T-helper 2 cell treated with Interferon-gamma antibody and Interleukin-4, amounts not matched to agents 5 μg/mL and 100 μg/mL, for 36 hours (primary cell): ENCODE measurements around the gene CLEC4G.
"Not testable (repeated sequence)": the region's sequence is repeated elsewhere in the genome, so short reads cannot be mapped to it uniquely, and the experiment has no call there.

ENCODE experiments used
- DNase-seq: peaks from one replicate; pipeline ENCODE4 v3.0.0; 2021; ENCODE audit warnings: low spot score
- H3K27ac Mint-ChIP-seq: one replicate; pipeline ENCODE4 v1.8.0; 2021; ENCODE audit warnings: mild to moderate bottlenecking, mixed read lengths
- H3K27me3 Mint-ChIP-seq: one replicate; pipeline ENCODE4 v1.8.0; 2021; ENCODE audit warnings: low read depth, mixed read lengths
- H3K36me3 Mint-ChIP-seq: one replicate; pipeline ENCODE4 v1.8.0; 2021; ENCODE audit warnings: low read depth, mixed read lengths
- H3K4me1 Mint-ChIP-seq: one replicate; pipeline ENCODE4 v1.8.0; 2021; ENCODE audit warnings: low read depth, mixed read lengths
- H3K4me3 Mint-ChIP-seq: one replicate; pipeline ENCODE4 v1.8.0; 2022; ENCODE audit warnings: mild to moderate bottlenecking, moderate library complexity, mixed read lengths
- H3K9me3 Mint-ChIP-seq: one replicate; pipeline ENCODE4 v1.8.0; 2021; ENCODE audit warnings: mixed read lengths

Gene CLEC4G

DNA sequence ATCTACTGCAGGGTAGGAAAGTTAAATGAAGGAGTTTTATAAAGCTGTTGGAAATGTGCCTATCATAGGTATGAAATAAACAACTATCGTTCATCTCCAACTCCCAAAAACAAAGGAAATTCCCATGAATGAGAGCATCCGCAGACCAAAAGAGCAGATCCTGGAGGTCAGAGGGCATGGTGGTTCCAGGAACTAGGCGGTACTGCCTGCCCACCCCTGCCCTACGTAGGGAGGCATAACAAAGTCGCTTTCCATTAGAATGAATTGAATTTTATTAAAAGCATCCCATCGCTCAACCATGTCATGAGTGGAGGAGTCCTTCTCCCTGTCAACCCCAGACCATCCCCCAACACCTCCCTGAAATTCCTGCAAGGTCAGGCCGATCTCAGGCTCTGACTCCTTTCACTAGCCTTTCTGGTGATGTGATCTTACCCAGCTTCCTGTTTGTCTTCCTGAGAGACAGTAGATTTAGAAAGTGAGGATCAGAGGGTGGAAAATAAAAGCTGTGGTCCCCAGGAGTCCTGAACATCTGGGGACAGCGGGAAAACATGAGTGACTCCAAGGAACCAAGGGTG, 30.9 kb upstream of the CLEC4G start, which contains the start of gene CLEC4M:
Gene CLEC4M (plus strand): TSS at position 525 of the 575 bp plus-strand sequence. CDS start 24 bp downstream, at position 549.
- H3K4me3 Mint-ChIP-seq, result no peak within 1 kb of the TSS
- peaks cover 19% of the 10 kb centered on the region for H3K9me3 Mint-ChIP-seq

GRCh38 chr19:7759156-7759555, 27.2 kb upstream of the CLEC4G start:
- no peaks in the 10 kb centered on the region for H3K27me3 Mint-ChIP-seq
- H3K4me3 Mint-ChIP-seq, result no peak overlapping the region
- H3K27ac Mint-ChIP-seq, result no peak overlapping the region
- peaks cover 32% of the 10 kb centered on the region for H3K9me3 Mint-ChIP-seq
- no peaks in the 10 kb centered on the region for H3K4me1 Mint-ChIP-seq
- no peaks in the 10 kb centered on the region for H3K36me3 Mint-ChIP-seq
- no peak for DNase-seq

More for the DNA sequence above, 30.9 kb upstream of the CLEC4G start, which contains the start of gene CLEC4M:
- DNase-seq, result no peak
- Mint-ChIP-seq H3K4me1 (no peaks in the 10 kb centered on the region), H3K36me3 (no peaks in the 10 kb centered on the region), H3K27me3 (no peaks in the 10 kb centered on the region), H3K27ac (no peak within 1 kb of the TSS)

- Mint-ChIP-seq H3K27ac (no peak overlapping the region), H3K4me3 (no peak overlapping the region), H3K9me3 (peaks cover 38% of the 10 kb centered on the region), H3K27me3 (no peaks in the 10 kb centered on the region), H3K4me1 (no peaks in the 10 kb centered on the region), H3K36me3 (no peaks in the 10 kb centered on the region)
- DNase-seq, result no peak
These were observed 25.4 kb upstream of the CLEC4G start for GRCh38 chr19:7757358-7757757.

- H3K4me3 Mint-ChIP-seq, result no peak overlapping the region
- H3K36me3 Mint-ChIP-seq, result no peaks in the 10 kb centered on the region
- DNase-seq, result no peak
- peaks cover under 1% of the 10 kb centered on the region for H3K4me1 Mint-ChIP-seq
- no peaks in the 10 kb centered on the region for H3K27me3 Mint-ChIP-seq
- H3K27ac Mint-ChIP-seq, result no peak overlapping the region
- H3K9me3 Mint-ChIP-seq, result peaks cover 41% of the 10 kb centered on the region
These were observed 24.3 kb upstream of the CLEC4G start for GRCh38 chr19:7756258-7756657.

DNA sequence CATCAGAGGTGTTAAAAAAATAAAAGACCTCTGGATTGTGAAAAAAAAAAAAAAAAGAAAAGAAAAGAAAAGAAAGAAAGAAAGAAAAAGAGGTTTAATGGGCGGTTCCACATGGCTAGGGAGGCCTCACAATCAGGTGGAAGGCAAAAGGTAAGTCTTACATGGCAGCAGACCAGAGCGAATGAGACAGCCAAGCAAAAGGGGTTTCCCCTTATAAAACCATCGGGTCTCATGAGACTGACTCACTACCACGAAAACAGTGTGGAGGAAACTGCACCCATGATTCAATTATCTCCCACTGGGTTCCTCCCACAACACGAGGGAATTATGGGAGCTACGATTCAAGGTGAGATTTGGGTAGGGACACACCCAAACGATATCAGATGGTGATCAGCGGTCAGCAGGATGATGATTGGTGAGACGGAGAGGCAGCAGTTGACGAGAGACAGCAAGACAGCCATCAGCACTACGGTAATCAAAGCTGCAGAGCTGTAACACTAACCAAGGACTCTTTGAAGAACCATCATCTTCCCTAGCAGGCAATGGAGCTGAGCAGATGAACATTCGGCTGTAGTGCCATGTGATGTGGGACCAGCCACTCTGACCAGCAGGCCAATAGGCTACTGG, 19.4 kb upstream of the CLEC4G start:
- no peaks in the 10 kb centered on the region for H3K36me3 Mint-ChIP-seq
- H3K4me3 Mint-ChIP-seq, result no peak overlapping the region
- no peak overlapping the region for H3K27ac Mint-ChIP-seq
- peaks cover 2% of the 10 kb centered on the region for H3K4me1 Mint-ChIP-seq
- peak; percentile 13 for DNase-seq
- H3K27me3 Mint-ChIP-seq, result no peaks in the 10 kb centered on the region
- peaks cover 30% of the 10 kb centered on the region for H3K9me3 Mint-ChIP-seq

GRCh38 chr19:7748756-7749155, 16.8 kb upstream of the CLEC4G start:
- H3K27ac Mint-ChIP-seq, result no peak overlapping the region
- no peaks in the 10 kb centered on the region for H3K27me3 Mint-ChIP-seq
- DNase-seq, result no peak
- no peaks in the 10 kb centered on the region for H3K36me3 Mint-ChIP-seq
- peaks cover 25% of the 10 kb centered on the region for H3K9me3 Mint-ChIP-seq
- H3K4me3 Mint-ChIP-seq, result no peak overlapping the region
- H3K4me1 Mint-ChIP-seq, result peaks cover 2% of the 10 kb centered on the region

DNA sequence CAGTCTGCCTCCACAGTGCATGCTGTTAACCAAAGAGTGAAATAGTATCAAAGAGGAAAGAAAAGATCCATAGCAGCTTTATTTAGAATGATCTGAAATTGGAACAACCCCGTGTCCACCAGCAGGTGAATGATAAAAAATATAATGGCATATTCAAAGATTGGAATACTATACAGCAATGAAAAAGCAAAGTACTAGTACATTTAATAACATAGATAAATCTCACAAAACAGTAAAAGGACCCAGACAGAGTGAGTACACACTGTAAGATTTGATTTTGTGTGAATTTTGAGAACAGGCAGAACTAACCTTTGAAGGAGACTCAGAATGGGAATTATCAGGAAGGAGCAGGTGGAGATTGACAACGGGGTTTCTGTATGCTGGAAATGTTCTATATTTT, 16.3 kb upstream of the CLEC4G start:
- H3K27me3 Mint-ChIP-seq, result no peaks in the 10 kb centered on the region
- no peaks in the 10 kb centered on the region for H3K36me3 Mint-ChIP-seq
- peaks cover 23% of the 10 kb centered on the region for H3K9me3 Mint-ChIP-seq
- no peak overlapping the region for H3K27ac Mint-ChIP-seq
- H3K4me3 Mint-ChIP-seq, result no peak overlapping the region
- peaks cover 2% of the 10 kb centered on the region for H3K4me1 Mint-ChIP-seq
- DNase-seq, result no peak

DNA sequence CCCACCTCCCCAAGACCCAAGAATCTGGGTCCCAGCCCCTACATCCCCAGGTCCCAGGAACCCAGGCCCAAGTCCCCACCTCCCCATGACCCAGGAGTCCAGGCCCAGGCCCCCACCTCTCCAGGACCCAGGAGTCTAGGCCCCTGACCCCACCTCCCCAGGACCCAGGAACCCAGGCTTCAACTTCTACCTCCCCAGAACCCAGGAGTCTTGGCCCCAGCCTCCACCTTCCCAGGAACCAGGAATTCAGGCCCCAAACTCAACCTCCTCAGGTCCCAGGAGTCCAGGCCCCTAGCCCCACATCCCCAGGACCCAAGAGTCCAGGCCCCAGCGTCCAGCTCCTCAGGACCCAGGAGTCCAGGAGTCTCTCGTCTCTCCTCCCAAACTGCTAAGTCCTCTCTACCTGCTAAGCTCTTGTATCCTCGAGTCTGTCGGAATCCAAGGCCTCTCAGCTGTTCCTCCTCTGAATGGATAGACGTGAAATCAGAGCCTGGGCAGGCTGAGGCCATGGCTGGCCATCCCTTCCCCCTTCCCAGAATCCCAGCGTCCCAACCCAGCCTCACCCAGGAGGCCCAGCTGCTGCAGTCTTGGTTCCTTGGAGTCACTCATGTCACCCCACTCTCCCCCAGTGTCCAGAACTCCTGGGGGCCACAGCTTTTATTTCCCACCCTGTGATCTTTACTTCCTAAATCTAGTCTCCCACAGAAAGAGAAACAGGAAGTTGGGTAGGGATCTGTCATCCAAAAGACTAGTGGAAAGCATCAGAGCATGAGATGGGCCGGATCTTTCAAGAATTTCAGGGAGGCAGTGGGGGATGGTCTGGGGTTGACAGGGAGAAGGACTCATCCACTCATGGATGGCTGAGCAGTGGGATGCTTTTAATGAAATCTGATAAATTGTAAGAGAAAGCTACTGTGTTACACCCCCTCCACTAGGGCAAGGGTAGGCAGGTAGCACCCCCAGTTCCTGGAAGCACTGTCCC, 15.3 kb upstream of the CLEC4G start, which contains the start of gene CD209:
Gene CD209 (minus strand): TSS at position 632 of the 982 bp plus-strand sequence. CDS start 23 bp downstream, at position 609.
- no peak within 1 kb of the TSS for H3K4me3 Mint-ChIP-seq
- H3K4me1 Mint-ChIP-seq, result peaks cover 2% of the 10 kb centered on the region
- DNase-seq, result no peak
- no peaks in the 10 kb centered on the region for H3K36me3 Mint-ChIP-seq
- peaks cover 18% of the 10 kb centered on the region for H3K9me3 Mint-ChIP-seq
- H3K27me3 Mint-ChIP-seq, result no peaks in the 10 kb centered on the region
- H3K27ac Mint-ChIP-seq, result no peak within 1 kb of the TSS

- peaks cover 17% of the 10 kb centered on the region for H3K9me3 Mint-ChIP-seq
- not testable (repeated sequence) for H3K4me1 Mint-ChIP-seq, H3K4me3 Mint-ChIP-seq, DNase-seq, H3K27ac Mint-ChIP-seq, H3K36me3 Mint-ChIP-seq, H3K27me3 Mint-ChIP-seq
These were observed 14.4 kb upstream of the CLEC4G start for GRCh38 chr19:7746306-7746705.

DNA sequence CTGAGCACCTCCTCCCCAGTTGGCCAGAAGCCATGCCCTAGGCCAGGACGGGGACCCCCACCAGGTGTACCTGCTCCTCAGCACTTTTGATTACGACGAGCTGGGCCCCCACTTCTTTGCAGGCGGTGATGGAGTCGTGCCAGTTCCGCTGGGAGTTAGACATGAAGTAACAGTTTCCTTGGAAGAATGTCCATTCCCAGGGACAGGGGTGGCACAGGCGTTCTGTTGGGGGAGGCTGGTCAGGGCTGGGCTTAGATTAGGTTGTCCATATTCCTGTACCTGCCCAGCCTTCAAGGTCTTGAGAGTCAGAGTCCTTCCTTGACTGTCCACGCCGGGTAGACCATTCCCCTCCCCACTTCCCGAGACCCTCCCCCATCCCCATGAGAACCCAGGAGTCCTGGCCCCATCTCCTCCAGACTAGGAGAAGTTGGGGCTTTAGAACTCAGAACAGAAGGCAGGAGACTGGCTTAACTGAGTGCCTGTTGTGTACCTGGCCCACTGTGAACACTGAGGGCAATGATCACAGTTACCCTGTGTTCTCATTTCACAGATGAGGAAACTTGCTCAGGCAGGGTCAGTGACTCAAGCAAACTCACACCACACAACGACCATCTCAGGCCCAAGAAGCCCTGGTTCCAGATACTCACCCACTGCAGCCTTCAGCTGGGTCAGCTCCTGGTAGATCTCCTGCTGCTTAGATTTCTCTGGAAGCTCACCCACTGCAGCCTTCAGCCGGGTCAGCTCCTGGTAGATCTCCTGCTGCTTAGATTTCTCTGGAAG, 13.2 kb upstream of the CLEC4G start:
- no peak for DNase-seq
- Mint-ChIP-seq H3K4me1 (no peaks in the 10 kb centered on the region), H3K36me3 (no peaks in the 10 kb centered on the region), H3K27ac (no peak overlapping the region), H3K4me3 (no peak overlapping the region), H3K9me3 (peaks cover 8% of the 10 kb centered on the region), H3K27me3 (peaks cover 3% of the 10 kb centered on the region)

DNA sequence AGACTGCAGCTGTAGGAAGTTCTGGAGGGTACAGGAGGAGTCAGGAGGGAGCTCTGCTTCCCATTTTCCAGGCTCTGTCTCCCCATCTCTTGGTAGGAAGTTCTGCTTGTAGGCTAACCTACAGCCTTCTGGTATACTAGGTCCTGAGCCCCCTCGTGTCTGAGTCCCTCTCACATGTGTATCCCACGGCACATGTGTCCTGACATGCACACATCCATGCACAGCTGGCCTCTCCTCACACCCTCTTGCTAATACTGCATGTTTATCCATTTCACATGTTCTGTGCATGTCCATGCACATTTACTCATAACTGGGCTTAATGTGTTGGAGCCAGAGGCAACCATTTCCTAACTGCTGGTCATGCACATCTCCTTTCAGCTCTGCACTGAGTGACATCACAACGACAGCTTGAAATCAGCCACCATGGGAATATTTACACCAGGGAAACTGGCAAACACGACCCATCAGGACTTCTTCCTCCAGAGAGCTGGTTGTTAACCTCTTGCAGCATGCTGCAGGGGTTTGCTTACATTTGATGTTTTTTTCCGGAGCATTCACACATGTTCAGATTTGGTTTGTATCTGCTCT, 12.4 kb upstream of the CLEC4G start:
- H3K4me1 Mint-ChIP-seq, result no peaks in the 10 kb centered on the region
- no peak overlapping the region for H3K27ac Mint-ChIP-seq
- no peak for DNase-seq
- peaks cover 3% of the 10 kb centered on the region for H3K27me3 Mint-ChIP-seq
- no peak overlapping the region for H3K4me3 Mint-ChIP-seq
- H3K9me3 Mint-ChIP-seq, result peaks cover 6% of the 10 kb centered on the region
- H3K36me3 Mint-ChIP-seq, result no peaks in the 10 kb centered on the region

DNA sequence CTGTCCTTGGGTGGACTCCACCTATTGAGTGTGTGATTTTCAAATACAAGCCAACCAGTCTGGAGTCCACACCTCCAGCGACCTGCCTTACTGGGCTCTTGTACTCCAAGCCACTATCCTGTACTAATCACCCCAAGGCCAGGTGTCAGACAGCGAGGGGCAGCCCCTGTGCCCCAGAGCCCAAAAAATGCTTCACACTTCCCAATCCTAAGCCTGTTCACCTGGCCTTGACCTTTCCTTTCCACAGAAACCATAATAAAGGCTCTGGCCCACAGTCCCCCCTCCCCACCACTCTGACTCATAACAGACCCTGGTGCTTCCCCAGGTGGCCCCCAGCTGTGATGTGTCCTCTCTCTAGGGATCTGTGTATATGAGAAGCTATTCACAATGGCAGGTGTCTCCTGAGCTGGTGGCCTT, 11.5 kb upstream of the CLEC4G start:
- no peaks in the 10 kb centered on the region for H3K36me3 Mint-ChIP-seq
- peaks cover 3% of the 10 kb centered on the region for H3K27me3 Mint-ChIP-seq
- H3K9me3 Mint-ChIP-seq, result peaks cover 6% of the 10 kb centered on the region
- no peak overlapping the region for H3K27ac Mint-ChIP-seq
- DNase-seq, result no peak
- H3K4me3 Mint-ChIP-seq, result no peak overlapping the region
- no peaks in the 10 kb centered on the region for H3K4me1 Mint-ChIP-seq

DNA sequence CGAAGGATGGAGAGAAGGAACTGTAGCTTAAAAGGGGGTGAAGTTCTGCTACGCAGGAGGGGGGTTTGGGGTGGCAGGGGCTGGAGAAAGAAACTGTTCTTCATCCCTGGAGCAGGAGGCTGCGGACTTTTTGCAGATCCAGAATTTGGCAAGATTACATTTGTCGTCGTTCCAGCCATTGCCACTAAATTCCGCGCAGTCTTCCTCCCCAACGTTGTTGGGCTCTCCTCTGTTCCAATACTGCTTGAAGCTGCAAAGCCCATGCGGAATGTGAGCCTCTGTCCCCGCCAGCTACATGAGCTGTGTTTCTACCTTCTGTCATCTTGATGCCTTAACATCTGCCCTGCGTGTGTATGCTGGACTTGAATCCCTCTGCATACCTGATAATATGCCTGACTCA, 11.1 kb upstream of the CLEC4G start:
- Mint-ChIP-seq H3K9me3 (peaks cover 2% of the 10 kb centered on the region), H3K4me3 (no peak overlapping the region), H3K36me3 (no peaks in the 10 kb centered on the region), H3K27me3 (peaks cover 4% of the 10 kb centered on the region), H3K4me1 (no peaks in the 10 kb centered on the region), H3K27ac (no peak overlapping the region)
- DNase-seq, result no peak
